ENCODE data around the gene TMEM273.

Gene TMEM273

GRCh38 chr10:49223205-49223604 is 35.0 kb upstream of the TMEM273 start:
- no peak overlapping the region for H3K9ac ChIP-seq (ENCODE audit: low read length in 5 of 5)
- peaks cover 0 to 17% (median 3%) of the 10 kb centered on the region in 5 donors for H3K4me1 ChIP-seq (ENCODE audit: control insufficient read depth in 5 of 5, insufficient read depth in 5 of 5, low read length in 5 of 5)

DNA sequence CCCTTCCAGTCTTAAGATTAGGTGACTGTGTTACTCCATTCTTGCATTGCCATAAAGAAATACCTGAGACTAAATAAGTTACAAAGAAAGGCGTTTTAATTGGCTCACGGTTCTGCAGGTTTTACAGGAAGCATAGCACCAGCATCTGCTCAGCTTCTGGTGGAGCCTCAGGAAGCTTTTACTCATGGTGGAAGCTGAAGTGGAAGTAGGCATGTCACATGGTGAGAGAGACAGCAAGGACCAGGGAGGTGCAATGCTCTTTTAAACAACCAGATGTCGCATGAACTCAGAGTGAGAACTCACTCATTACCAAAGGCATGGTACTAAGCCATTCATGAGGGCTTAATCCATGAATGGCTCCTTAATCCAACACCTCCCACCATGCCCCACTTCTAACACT is 34.0 kb upstream of the TMEM273 start:
- Histone ChIP-seq H3K27ac (ENCODE audit: low read depth, low read length) (no peak overlapping the region), H3K27me3 (ENCODE audit: control insufficient read depth in 5 of 5, insufficient read depth in 4 of 5, low read length in 5 of 5) (peaks cover 0 to 3% (median 0%) of the 10 kb centered on the region in 5 donors), H3K4me3 (ENCODE audit: low read depth in 1 of 5, low read length in 5 of 5) (no peak overlapping the region), H3K4me1 (ENCODE audit: control insufficient read depth in 5 of 5, insufficient read depth in 5 of 5, low read length in 5 of 5) (peaks cover 0 to 8% (median 2%) of the 10 kb centered on the region in 5 donors), H3K9me3 (ENCODE audit: control insufficient read depth in 5 of 5, low read length in 5 of 5) (peaks cover 0 to 3% (median 0%) of the 10 kb centered on the region in 5 donors), H3K9ac (ENCODE audit: low read length in 5 of 5) (no peak overlapping the region), H3K36me3 (ENCODE audit: control insufficient read depth in 5 of 5, insufficient read depth in 5 of 5, low read length in 5 of 5) (no peaks in the 10 kb centered on the region)

More at GRCh38 chr10:49223205-49223604, 35.0 kb upstream of the TMEM273 start:
- H3K9me3 ChIP-seq (ENCODE audit: control insufficient read depth in 5 of 5, low read length in 5 of 5): peaks cover 0 to 3% (median 0%) of the 10 kb centered on the region in 5 donors
- no peak overlapping the region for H3K4me3 ChIP-seq (ENCODE audit: low read depth in 1 of 5, low read length in 5 of 5)
- no peaks in the 10 kb centered on the region for H3K36me3 ChIP-seq (ENCODE audit: control insufficient read depth in 5 of 5, insufficient read depth in 5 of 5, low read length in 5 of 5)
- peaks cover 0 to 3% (median 0%) of the 10 kb centered on the region in 5 donors for H3K27me3 ChIP-seq (ENCODE audit: control insufficient read depth in 5 of 5, insufficient read depth in 4 of 5, low read length in 5 of 5)
- H3K27ac ChIP-seq (ENCODE audit: low read depth, low read length): no peak overlapping the region

DNA sequence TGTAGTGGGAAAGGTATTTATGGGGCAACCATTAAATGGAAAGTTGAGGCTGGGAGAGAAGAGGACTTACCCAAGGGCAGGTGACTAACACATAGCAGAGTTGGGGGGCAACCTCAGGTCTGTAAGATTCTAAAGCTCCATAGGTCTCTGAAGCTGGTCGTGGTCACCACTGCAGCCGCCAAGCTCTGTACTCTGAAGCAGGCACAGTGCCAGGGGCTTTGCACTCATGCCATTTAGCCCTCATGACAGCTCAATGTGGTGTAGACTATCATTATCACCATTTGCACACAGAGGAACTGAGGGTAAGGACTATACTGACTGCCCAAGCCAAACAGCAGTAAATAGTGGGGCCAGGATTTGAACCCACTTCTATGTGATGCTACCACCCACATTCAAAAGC is 32.5 kb upstream of the TMEM273 start:
- H3K9ac ChIP-seq (ENCODE audit: low read length in 5 of 5): no peak overlapping the region
- H3K4me1 ChIP-seq (ENCODE audit: control insufficient read depth in 5 of 5, insufficient read depth in 5 of 5, low read length in 5 of 5): peaks cover 0 to 5% (median 0%) of the 10 kb centered on the region in 5 donors
- no peaks in the 10 kb centered on the region for H3K36me3 ChIP-seq (ENCODE audit: control insufficient read depth in 5 of 5, insufficient read depth in 5 of 5, low read length in 5 of 5)
- no peak overlapping the region for H3K27ac ChIP-seq (ENCODE audit: low read depth, low read length)
- H3K4me3 ChIP-seq (ENCODE audit: low read depth in 1 of 5, low read length in 5 of 5): no peak overlapping the region
- peaks cover 0 to 3% (median 0%) of the 10 kb centered on the region in 5 donors for H3K9me3 ChIP-seq (ENCODE audit: control insufficient read depth in 5 of 5, low read length in 5 of 5)
- no peaks in the 10 kb centered on the region for H3K27me3 ChIP-seq (ENCODE audit: control insufficient read depth in 5 of 5, insufficient read depth in 4 of 5, low read length in 5 of 5)

- Histone ChIP-seq H3K4me3 (ENCODE audit: low read depth in 1 of 5, low read length in 5 of 5) (no peak overlapping the region), H3K4me1 (ENCODE audit: control insufficient read depth in 5 of 5, insufficient read depth in 5 of 5, low read length in 5 of 5) (peaks cover 0 to under 1% (median 0%) of the 10 kb centered on the region in 5 donors), H3K9me3 (ENCODE audit: control insufficient read depth in 5 of 5, low read length in 5 of 5) (peaks cover 0 to 3% (median 0%) of the 10 kb centered on the region in 5 donors), H3K27me3 (ENCODE audit: control insufficient read depth in 5 of 5, insufficient read depth in 4 of 5, low read length in 5 of 5) (no peaks in the 10 kb centered on the region), H3K36me3 (ENCODE audit: control insufficient read depth in 5 of 5, insufficient read depth in 5 of 5, low read length in 5 of 5) (no peaks in the 10 kb centered on the region), H3K9ac (ENCODE audit: low read length in 5 of 5) (no peak overlapping the region), H3K27ac (ENCODE audit: low read depth, low read length) (no peak overlapping the region)
Observed at GRCh38 chr10:49220031-49220430, 31.8 kb upstream of the TMEM273 start.

DNA sequence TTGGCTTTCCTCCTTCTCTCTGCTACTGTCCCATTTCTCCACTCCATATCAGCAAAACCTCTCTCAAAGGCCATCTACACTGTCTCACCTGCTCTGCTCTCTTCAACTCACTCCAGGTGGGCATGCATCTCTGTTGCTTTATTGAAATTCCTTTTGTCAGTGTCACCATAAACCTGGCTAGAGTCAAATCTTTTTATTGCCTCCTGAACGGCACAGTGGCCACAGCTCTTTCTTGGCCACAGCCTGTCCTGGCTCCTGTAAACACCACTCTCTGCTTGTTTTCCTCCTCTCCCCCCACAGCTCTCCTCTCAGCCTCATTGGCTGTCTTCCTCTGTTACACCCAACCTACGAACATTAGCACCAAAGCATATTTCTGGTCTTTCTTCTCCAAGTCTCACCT is 31.1 kb upstream of the TMEM273 start:
- Histone ChIP-seq H3K27me3 (ENCODE audit: control insufficient read depth in 5 of 5, insufficient read depth in 4 of 5, low read length in 5 of 5) (no peaks in the 10 kb centered on the region), H3K36me3 (ENCODE audit: control insufficient read depth in 5 of 5, insufficient read depth in 5 of 5, low read length in 5 of 5) (no peaks in the 10 kb centered on the region), H3K4me3 (ENCODE audit: low read depth in 1 of 5, low read length in 5 of 5) (no peak overlapping the region), H3K9ac (ENCODE audit: low read length in 5 of 5) (no peak overlapping the region), H3K9me3 (ENCODE audit: control insufficient read depth in 5 of 5, low read length in 5 of 5) (peaks cover 0 to 3% (median 0%) of the 10 kb centered on the region in 5 donors), H3K27ac (ENCODE audit: low read depth, low read length) (no peak overlapping the region), H3K4me1 (ENCODE audit: control insufficient read depth in 5 of 5, insufficient read depth in 5 of 5, low read length in 5 of 5) (no peaks in the 10 kb centered on the region)

- H3K9me3 ChIP-seq (ENCODE audit: control insufficient read depth in 5 of 5, low read length in 5 of 5): peaks cover 0 to under 1% (median 0%) of the 10 kb centered on the region in 5 donors
- no peak overlapping the region for H3K27ac ChIP-seq (ENCODE audit: low read depth, low read length)
- no peaks in the 10 kb centered on the region for H3K27me3 ChIP-seq (ENCODE audit: control insufficient read depth in 5 of 5, insufficient read depth in 4 of 5, low read length in 5 of 5)
- no peak overlapping the region for H3K4me3 ChIP-seq (ENCODE audit: low read depth in 1 of 5, low read length in 5 of 5)
- no peaks in the 10 kb centered on the region for H3K36me3 ChIP-seq (ENCODE audit: control insufficient read depth in 5 of 5, insufficient read depth in 5 of 5, low read length in 5 of 5)
- H3K9ac ChIP-seq (ENCODE audit: low read length in 5 of 5): no peak overlapping the region
- no peaks in the 10 kb centered on the region for H3K4me1 ChIP-seq (ENCODE audit: control insufficient read depth in 5 of 5, insufficient read depth in 5 of 5, low read length in 5 of 5)
Observed at GRCh38 chr10:49218480-49218879, 30.3 kb upstream of the TMEM273 start.

DNA sequence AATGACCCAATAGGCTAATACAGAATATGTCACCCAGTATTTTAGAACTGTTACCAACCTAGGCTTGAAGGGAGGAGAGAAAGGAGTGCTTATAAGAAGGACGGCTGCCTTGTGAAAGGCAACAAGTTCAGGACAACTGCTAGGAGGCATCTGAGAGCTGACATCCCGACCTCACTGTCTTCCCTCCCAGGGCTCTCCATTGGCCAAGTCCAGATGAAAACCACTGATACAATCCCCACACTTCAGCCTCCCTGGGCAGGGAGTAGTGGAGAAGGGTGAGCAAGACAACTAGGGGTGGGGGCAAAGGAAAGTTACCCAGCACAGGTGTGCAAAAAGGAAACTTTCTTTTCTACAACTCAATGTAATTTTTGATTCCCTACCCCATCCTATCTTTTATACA is 29.5 kb upstream of the TMEM273 start:
- no peaks in the 10 kb centered on the region for H3K9me3 ChIP-seq (ENCODE audit: control insufficient read depth in 5 of 5, low read length in 5 of 5)
- H3K4me3 ChIP-seq (ENCODE audit: low read depth in 1 of 5, low read length in 5 of 5): no peak overlapping the region
- H3K27me3 ChIP-seq (ENCODE audit: control insufficient read depth in 5 of 5, insufficient read depth in 4 of 5, low read length in 5 of 5): no peaks in the 10 kb centered on the region
- no peaks in the 10 kb centered on the region for H3K36me3 ChIP-seq (ENCODE audit: control insufficient read depth in 5 of 5, insufficient read depth in 5 of 5, low read length in 5 of 5)
- H3K4me1 ChIP-seq (ENCODE audit: control insufficient read depth in 5 of 5, insufficient read depth in 5 of 5, low read length in 5 of 5): no peaks in the 10 kb centered on the region
- H3K27ac ChIP-seq (ENCODE audit: low read depth, low read length): no peak overlapping the region
- H3K9ac ChIP-seq (ENCODE audit: low read length in 5 of 5): no peak overlapping the region

- no peak overlapping the region for H3K27ac ChIP-seq (ENCODE audit: low read depth, low read length)
- peaks cover 0 to 4% (median 0%) of the 10 kb centered on the region in 5 donors for H3K27me3 ChIP-seq (ENCODE audit: control insufficient read depth in 5 of 5, insufficient read depth in 4 of 5, low read length in 5 of 5)
- H3K9ac ChIP-seq (ENCODE audit: low read length in 5 of 5): no peak overlapping the region
- no peaks in the 10 kb centered on the region for H3K36me3 ChIP-seq (ENCODE audit: control insufficient read depth in 5 of 5, insufficient read depth in 5 of 5, low read length in 5 of 5)
- H3K4me3 ChIP-seq (ENCODE audit: low read depth in 1 of 5, low read length in 5 of 5): no peak overlapping the region
- no peaks in the 10 kb centered on the region for H3K4me1 ChIP-seq (ENCODE audit: control insufficient read depth in 5 of 5, insufficient read depth in 5 of 5, low read length in 5 of 5)
- no peaks in the 10 kb centered on the region for H3K9me3 ChIP-seq (ENCODE audit: control insufficient read depth in 5 of 5, low read length in 5 of 5)
Observed at GRCh38 chr10:49213211-49213610, 25.0 kb upstream of the TMEM273 start.

DNA sequence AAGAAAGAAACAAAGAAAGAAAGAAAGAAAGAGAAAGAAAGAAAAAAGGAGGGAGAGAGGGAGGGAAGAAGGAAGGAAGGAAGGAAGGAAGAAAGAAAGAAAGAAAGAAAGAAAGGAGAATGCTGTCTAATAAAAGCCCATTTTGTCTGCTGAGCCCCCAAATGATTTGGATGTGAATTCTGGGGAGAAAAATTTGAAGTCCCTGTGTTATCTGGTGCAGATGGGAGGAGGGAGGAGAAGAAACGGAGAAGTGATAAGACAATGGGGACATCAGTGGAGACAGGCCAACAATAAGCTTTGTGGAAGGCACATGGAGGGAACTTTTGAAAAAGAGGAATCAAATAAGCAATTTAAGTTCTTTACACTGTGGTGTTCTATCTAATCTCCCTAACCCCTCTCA is 24.6 kb upstream of the TMEM273 start:
- H3K27ac ChIP-seq (ENCODE audit: low read depth, low read length): no peak overlapping the region

DNA sequence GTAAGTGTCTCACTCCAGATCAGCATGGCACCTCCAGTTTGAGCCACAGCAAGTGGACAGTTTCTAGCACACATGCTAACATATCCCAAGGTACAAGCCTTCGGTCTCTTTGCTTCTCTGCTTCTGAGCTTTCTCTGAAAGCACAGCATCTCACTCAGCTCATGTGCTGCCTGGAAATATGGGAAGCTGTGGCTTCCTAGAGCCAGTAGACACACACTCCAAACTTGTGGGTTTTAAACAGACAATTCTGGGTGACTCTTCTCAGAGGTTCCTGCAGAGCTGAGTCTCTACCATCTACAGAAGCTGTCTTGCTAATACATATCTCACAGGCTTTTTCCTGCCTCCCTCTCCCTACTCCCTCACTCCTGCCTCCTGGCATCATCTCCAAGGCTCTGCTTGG is 23.9 kb upstream of the TMEM273 start:
- no peaks in the 10 kb centered on the region for H3K4me1 ChIP-seq (ENCODE audit: control insufficient read depth in 5 of 5, insufficient read depth in 5 of 5, low read length in 5 of 5)
- no peak overlapping the region for H3K27ac ChIP-seq (ENCODE audit: low read depth, low read length)
- no peaks in the 10 kb centered on the region for H3K9me3 ChIP-seq (ENCODE audit: control insufficient read depth in 5 of 5, low read length in 5 of 5)
- H3K9ac ChIP-seq (ENCODE audit: low read length in 5 of 5): no peak overlapping the region
- H3K4me3 ChIP-seq (ENCODE audit: low read depth in 1 of 5, low read length in 5 of 5): no peak overlapping the region
- H3K27me3 ChIP-seq (ENCODE audit: control insufficient read depth in 5 of 5, insufficient read depth in 4 of 5, low read length in 5 of 5): peaks cover 0 to 4% (median 0%) of the 10 kb centered on the region in 5 donors
- no peaks in the 10 kb centered on the region for H3K36me3 ChIP-seq (ENCODE audit: control insufficient read depth in 5 of 5, insufficient read depth in 5 of 5, low read length in 5 of 5)

More for the DNA sequence above, 24.6 kb upstream of the TMEM273 start:
- no peaks in the 10 kb centered on the region for H3K9me3 ChIP-seq (ENCODE audit: control insufficient read depth in 5 of 5, low read length in 5 of 5)
- no peaks in the 10 kb centered on the region for H3K36me3 ChIP-seq (ENCODE audit: control insufficient read depth in 5 of 5, insufficient read depth in 5 of 5, low read length in 5 of 5)
- H3K4me3 ChIP-seq (ENCODE audit: low read depth in 1 of 5, low read length in 5 of 5): no peak overlapping the region
- peaks cover 0 to 4% (median 0%) of the 10 kb centered on the region in 5 donors for H3K27me3 ChIP-seq (ENCODE audit: control insufficient read depth in 5 of 5, insufficient read depth in 4 of 5, low read length in 5 of 5)
- no peak overlapping the region for H3K9ac ChIP-seq (ENCODE audit: low read length in 5 of 5)
- H3K4me1 ChIP-seq (ENCODE audit: control insufficient read depth in 5 of 5, insufficient read depth in 5 of 5, low read length in 5 of 5): no peaks in the 10 kb centered on the region
